DOHH2 (cell line): Measurements from ENCODE around the gene PLCD4.

Experiments used
- EZH2phosphoT487 ChIP-seq: fragments of 200-600 bp; sonication (generic); IDR thresholded peaks from 2 replicates; pipeline ENCODE4 v1.6.1; 2017; ENCODE audit warnings: borderline replicate concordance, mild to moderate bottlenecking, antibody characterized with exemption, low read length, moderate library complexity, mixed read lengths
- TF ChIP-seq, protein P1 (sequence below): fragments of 200-600 bp; sonication (generic); IDR thresholded peaks from one replicate; pipeline ENCODE4 v1.5.1; 2014; ENCODE audit warnings: antibody characterized with exemption, mild to moderate bottlenecking, low read depth, low read length; ENCODE audit not compliant: poor library complexity, severe bottlenecking

DNA sequence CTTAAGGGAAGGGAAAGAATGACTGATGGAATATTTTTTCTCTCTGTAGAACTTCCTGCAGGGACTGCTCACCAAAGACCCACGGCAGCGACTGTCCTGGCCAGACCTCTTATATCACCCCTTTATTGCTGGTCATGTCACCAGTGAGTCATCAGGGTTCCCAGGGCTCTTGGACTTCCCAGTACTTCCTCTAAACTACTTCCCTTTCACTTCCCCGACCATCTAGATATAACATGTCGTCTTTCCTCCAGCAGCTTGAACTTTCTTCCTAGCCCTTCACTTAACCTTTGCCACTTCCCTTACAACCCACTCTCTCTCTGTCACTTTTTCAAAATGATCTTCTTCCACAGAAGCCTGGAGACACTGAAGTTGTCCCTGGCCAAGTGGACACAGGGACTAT lies 71.4 kb downstream of the PLCD4 start:
- TF ChIP-seq, protein P1, sequence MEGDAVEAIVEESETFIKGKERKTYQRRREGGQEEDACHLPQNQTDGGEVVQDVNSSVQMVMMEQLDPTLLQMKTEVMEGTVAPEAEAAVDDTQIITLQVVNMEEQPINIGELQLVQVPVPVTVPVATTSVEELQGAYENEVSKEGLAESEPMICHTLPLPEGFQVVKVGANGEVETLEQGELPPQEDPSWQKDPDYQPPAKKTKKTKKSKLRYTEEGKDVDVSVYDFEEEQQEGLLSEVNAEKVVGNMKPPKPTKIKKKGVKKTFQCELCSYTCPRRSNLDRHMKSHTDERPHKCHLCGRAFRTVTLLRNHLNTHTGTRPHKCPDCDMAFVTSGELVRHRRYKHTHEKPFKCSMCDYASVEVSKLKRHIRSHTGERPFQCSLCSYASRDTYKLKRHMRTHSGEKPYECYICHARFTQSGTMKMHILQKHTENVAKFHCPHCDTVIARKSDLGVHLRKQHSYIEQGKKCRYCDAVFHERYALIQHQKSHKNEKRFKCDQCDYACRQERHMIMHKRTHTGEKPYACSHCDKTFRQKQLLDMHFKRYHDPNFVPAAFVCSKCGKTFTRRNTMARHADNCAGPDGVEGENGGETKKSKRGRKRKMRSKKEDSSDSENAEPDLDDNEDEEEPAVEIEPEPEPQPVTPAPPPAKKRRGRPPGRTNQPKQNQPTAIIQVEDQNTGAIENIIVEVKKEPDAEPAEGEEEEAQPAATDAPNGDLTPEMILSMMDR: no peak
- no peak for TF ChIP-seq EZH2phosphoT487
